Esophagus (tissue), 2 donors: Measurements from ENCODE around the gene SMC1B. TPM values are rescaled to one million over a fixed set of nuclear protein-coding genes. Genes with fewer than 3 reads are reported as not detected.

Experiments used
- H3K27ac ChIP-seq, 2 donors: one replicate each; pipeline ENCODE4 v1.5.1; 2013; ENCODE audit warnings: low read depth in 2 of 2, mild to moderate bottlenecking in 2 of 2, inconsistent platforms in 1 of 2, low read length in 1 of 2, moderate library complexity in 1 of 2
- H3K27me3 ChIP-seq, 2 donors: one replicate each; pipeline ENCODE4 v1.6.1; 2013; ENCODE audit warnings: low read length in 2 of 2, control low read depth in 1 of 2, mild to moderate bottlenecking in 1 of 2; ENCODE audit not compliant: insufficient read depth in 2 of 2, control insufficient read depth in 1 of 2
- H3K36me3 ChIP-seq, 2 donors: one replicate each; pipeline ENCODE4 v1.6.1; 2013; ENCODE audit warnings: low read length in 1 of 2; ENCODE audit not compliant: control insufficient read depth in 2 of 2, insufficient read depth in 2 of 2
- H3K4me1 ChIP-seq, 2 donors: one replicate each; pipeline ENCODE4 v1.6.1; 2013; ENCODE audit warnings: low read length in 1 of 2; ENCODE audit not compliant: control insufficient read depth in 2 of 2, insufficient read depth in 2 of 2
- H3K4me3 ChIP-seq, 2 donors: one replicate each; pipeline ENCODE4 v1.5.1; 2013; ENCODE audit warnings: low read length in 2 of 2, mild to moderate bottlenecking in 2 of 2, low read depth in 1 of 2, moderate library complexity in 1 of 2
- H3K9me3 ChIP-seq, 2 donors: one replicate each; pipeline ENCODE4 v1.6.1; 2013; ENCODE audit warnings: mild to moderate bottlenecking in 2 of 2, low read depth in 1 of 2, low read length in 1 of 2, moderate library complexity in 1 of 2; ENCODE audit not compliant: control insufficient read depth in 2 of 2, insufficient read depth in 1 of 2
- WGBS, 2 donors: extraction: QIAGEN DNeasy Blood & Tissue Kit; methylation state at CpG; one replicate each; pipeline ENCODE4 v1.1.7; 2013; 5-methylcytosine and 5-hydroxymethylcytosine counted together
- polyA plus RNA-seq, 2 donors: library from polyadenylated mRNA; stranded (reverse); fragments of 200-250 nt; gene quantifications; one replicate each; pipeline ENCODE4 v1.2.3, GENCODE V29; 2013
- donor health status: healthy with polysubstance abuse.
- donor health status: Bipolar disorder and iron deficiency.

Gene SMC1B
- polyA plus RNA-seq, 2 donors = 0.04 TPM; not detected in 1

GRCh38 chr22:45320357-45320976 lies 92.9 kb downstream of the SMC1B start:
- WGBS, 2 donors = 63 to 69% methylated on average over 9 of the region's 9 CpGs
- peak overlapping the region in 1 of 2 donors; percentile 77 for H3K27ac ChIP-seq
- peaks cover 3 to 8% of the 10 kb centered on the region in 2 donors for H3K4me1 ChIP-seq

GRCh38 chr22:45319324-45319685 lies 94.1 kb downstream of the SMC1B start:
- H3K36me3 ChIP-seq = peaks cover 6 to 11% of the 10 kb centered on the region in 2 donors
- peaks cover 3 to 8% of the 10 kb centered on the region in 2 donors for H3K4me1 ChIP-seq
- 39 to 41% methylated on average over 5 of the region's 5 CpGs for WGBS, 2 donors
- no peak overlapping the region for H3K4me3 ChIP-seq
- H3K27ac ChIP-seq = peak overlapping the region; percentile 81 to 86
- H3K9me3 ChIP-seq = no peaks in the 10 kb centered on the region
- H3K27me3 ChIP-seq = no peaks in the 10 kb centered on the region

More at GRCh38 chr22:45320357-45320976, 92.9 kb downstream of the SMC1B start:
- peaks cover 6 to 11% of the 10 kb centered on the region in 2 donors for H3K36me3 ChIP-seq
- no peaks in the 10 kb centered on the region for H3K9me3 ChIP-seq
- no peak overlapping the region for H3K4me3 ChIP-seq
- H3K27me3 ChIP-seq = no peaks in the 10 kb centered on the region

GRCh38 chr22:45318558-45319323 lies 94.7 kb downstream of the SMC1B start:
- Histone ChIP-seq H3K36me3 (peaks cover 6 to 9% of the 10 kb centered on the region in 2 donors), H3K4me3 (no peak overlapping the region), H3K27me3 (no peaks in the 10 kb centered on the region), H3K4me1 (peaks cover 3 to 8% of the 10 kb centered on the region in 2 donors), H3K9me3 (no peaks in the 10 kb centered on the region), H3K27ac (peak overlapping the region; percentile 86 to 89)
- WGBS, 2 donors = 55 to 56% methylated on average over 12 of the region's 12 CpGs

GRCh38 chr22:45318168-45318557 lies 95.2 kb downstream of the SMC1B start:
- Histone ChIP-seq H3K27ac (peak overlapping the region; percentile 72 to 89), H3K27me3 (no peaks in the 10 kb centered on the region), H3K4me3 (no peak overlapping the region), H3K9me3 (no peaks in the 10 kb centered on the region), H3K36me3 (peaks cover 2 to 4% of the 10 kb centered on the region in 2 donors), H3K4me1 (peaks cover 3 to 8% of the 10 kb centered on the region in 2 donors)
- WGBS, 2 donors = 9 to 17% methylated on average over 8 of the region's 8 CpGs

GRCh38 chr22:45317551-45318167 lies 95.7 kb downstream of the SMC1B start:
- 19 to 34% methylated on average over 19 of the region's 19 CpGs for WGBS, 2 donors
- H3K27ac ChIP-seq = peak overlapping the region; percentile 72 to 96
- peaks cover 0 to 2% of the 10 kb centered on the region in 2 donors for H3K36me3 ChIP-seq
- no peak overlapping the region for H3K4me3 ChIP-seq
- H3K4me1 ChIP-seq = peaks cover 3 to 8% of the 10 kb centered on the region in 2 donors
- H3K27me3 ChIP-seq = no peaks in the 10 kb centered on the region
- no peaks in the 10 kb centered on the region for H3K9me3 ChIP-seq

GRCh38 chr22:45316796-45317526 lies 96.4 kb downstream of the SMC1B start:
- Histone ChIP-seq H3K4me1 (peaks cover 3 to 8% of the 10 kb centered on the region in 2 donors), H3K4me3 (no peak overlapping the region), H3K9me3 (no peaks in the 10 kb centered on the region), H3K27ac (peak overlapping the region; percentile 72 to 96), H3K27me3 (no peaks in the 10 kb centered on the region), H3K36me3 (peaks cover 0 to 2% of the 10 kb centered on the region in 2 donors)
- WGBS, 2 donors = 85 to 88% methylated on average over 9 of the region's 9 CpGs

GRCh38 chr22:45314786-45315185 lies 98.6 kb downstream of the SMC1B start:
- Histone ChIP-seq H3K9me3 (no peaks in the 10 kb centered on the region), H3K27me3 (no peaks in the 10 kb centered on the region), H3K36me3 (no peaks in the 10 kb centered on the region), H3K27ac (no peak overlapping the region), H3K4me1 (peaks cover 7 to 14% of the 10 kb centered on the region in 2 donors), H3K4me3 (no peak overlapping the region)
- WGBS, 2 donors = 81 to 95% methylated on average over 6 of the region's 6 CpGs

- Histone ChIP-seq H3K27me3 (no peaks in the 10 kb centered on the region), H3K9me3 (no peaks in the 10 kb centered on the region), H3K4me1 (peaks cover 7 to 15% of the 10 kb centered on the region in 2 donors), H3K27ac (no peak overlapping the region), H3K4me3 (no peak overlapping the region), H3K36me3 (no peaks in the 10 kb centered on the region)
- 64 to 75% methylated on average over 8 of the region's 8 CpGs for WGBS, 2 donors
These were observed 99.2 kb downstream of the SMC1B start for GRCh38 chr22:45314054-45314721.

- WGBS, 2 donors = 76 to 86% methylated on average over 4 of the region's 4 CpGs
- Histone ChIP-seq H3K27me3 (no peaks in the 10 kb centered on the region), H3K4me3 (no peak overlapping the region), H3K36me3 (no peaks in the 10 kb centered on the region), H3K9me3 (no peaks in the 10 kb centered on the region), H3K27ac (no peak overlapping the region), H3K4me1 (peaks cover 7 to 16% of the 10 kb centered on the region in 2 donors)
These were observed 100.5 kb downstream of the SMC1B start for GRCh38 chr22:45312856-45313255.
